Ishikawa (cell line): ENCODE data around the gene CD82.

Source experiments
- CEBPB ChIP-seq: IDR thresholded peaks from 2 replicates; pipeline ENCODE4 v1.6.1; 2012
- EGR1 ChIP-seq: IDR thresholded peaks from 2 replicates; pipeline ENCODE4 v1.6.1; 2012
- EP300 ChIP-seq: IDR thresholded peaks from 2 replicates; pipeline ENCODE4 v1.6.1; 2012; ENCODE audit warnings: borderline replicate concordance
- FOXM1 ChIP-seq: IDR thresholded peaks from 2 replicates; pipeline ENCODE4 v1.6.1; 2012; ENCODE audit warnings: low read depth, borderline replicate concordance
- MAX ChIP-seq: IDR thresholded peaks from 2 replicates; pipeline ENCODE4 v1.6.1; 2012
- NFIC ChIP-seq: IDR thresholded peaks from 2 replicates; pipeline ENCODE4 v1.6.1; 2012
- RAD21 ChIP-seq: IDR thresholded peaks from 2 replicates; pipeline ENCODE4 v1.6.1; 2012; ENCODE audit warnings: low read depth
- REST ChIP-seq: IDR thresholded peaks from 2 replicates; pipeline ENCODE4 v1.6.1; 2012; ENCODE audit warnings: low read depth, mild to moderate bottlenecking
- TAF1 ChIP-seq: IDR thresholded peaks from 2 replicates; pipeline ENCODE4 v1.6.1; 2012; ENCODE audit warnings: low read depth, mild to moderate bottlenecking
- USF1 ChIP-seq: IDR thresholded peaks from 2 replicates; pipeline ENCODE4 v1.6.1; 2012
- YY1 ChIP-seq: IDR thresholded peaks from 2 replicates; pipeline ENCODE4 v1.6.1; 2012; ENCODE audit warnings: low read depth
- ZBTB7A ChIP-seq: IDR thresholded peaks from 2 replicates; pipeline ENCODE4 v1.6.1; 2012; ENCODE audit warnings: low read depth

GRCh38 chr11:44582641-44583352 is 17.3 kb downstream of the CD82 start:
- no peak for TF ChIP-seq REST
- no peak for TF ChIP-seq MAX
- no peak for TF ChIP-seq USF1
- TF ChIP-seq FOXM1 = no peak
- no peak for TF ChIP-seq TAF1
- no peak for TF ChIP-seq YY1
- no peak for TF ChIP-seq RAD21
- no peak for TF ChIP-seq EP300
- no peak for TF ChIP-seq EGR1
- TF ChIP-seq NFIC = no peak
- no peak for TF ChIP-seq ZBTB7A
- no peak for TF ChIP-seq CEBPB
